Osteoblast (primary cell): ENCODE data around the gene SLC9A9. TPM values are rescaled to one million over a fixed set of nuclear protein-coding genes. Genes with fewer than 3 reads are reported as not detected.

Source experiments
- DNase-seq: peaks from one replicate; pipeline ENCODE4 v3.0.0; 2011; ENCODE audit warnings: low spot score, mixed read lengths; ENCODE audit not compliant: insufficient read length; ENCODE audit errors: missing footprints
- H2AFZ ChIP-seq: 2 replicates; pipeline ENCODE4 v1.6.0; 2011; ENCODE audit warnings: mild to moderate bottlenecking, low read length
- H3K27ac ChIP-seq: 2 replicates; pipeline ENCODE4 v1.5.1; 2011; ENCODE audit warnings: mild to moderate bottlenecking, low read depth, low read length, moderate library complexity
- H3K27me3 ChIP-seq: 2 replicates; pipeline ENCODE4 v1.6.0; 2012; ENCODE audit warnings: mild to moderate bottlenecking, control low read depth, inconsistent platforms, low read length, moderate library complexity; ENCODE audit not compliant: insufficient read depth
- H3K36me3 ChIP-seq: 2 replicates; pipeline ENCODE4 v1.5.1; 2011; ENCODE audit warnings: mild to moderate bottlenecking, low read length, control low read depth, moderate library complexity; ENCODE audit not compliant: insufficient read depth
- H3K4me1 ChIP-seq: 2 replicates; pipeline ENCODE4 v1.5.1; 2011; ENCODE audit warnings: mild to moderate bottlenecking, low read length, control low read depth, moderate library complexity; ENCODE audit not compliant: insufficient read depth
- H3K4me2 ChIP-seq: 2 replicates; pipeline ENCODE4 v1.6.0; 2011; ENCODE audit warnings: mild to moderate bottlenecking, low read length; ENCODE audit not compliant: insufficient read depth
- H3K4me3 ChIP-seq: fragments of 200-600 bp; sonication (generic); 3 replicates; pipeline ENCODE4 v1.5.1; 2012; ENCODE audit warnings: mild to moderate bottlenecking, low read length, inconsistent platforms; ENCODE audit not compliant: insufficient read depth
- H3K79me2 ChIP-seq: 2 replicates; pipeline ENCODE4 v1.6.0; 2012; ENCODE audit warnings: mild to moderate bottlenecking, low read length, control low read depth, inconsistent platforms; ENCODE audit not compliant: insufficient read depth
- H3K9me3 ChIP-seq: 2 replicates; pipeline ENCODE4 v1.5.1; 2011; ENCODE audit warnings: low read depth, low read length, control low read depth
- H4K20me1 ChIP-seq: 2 replicates; pipeline ENCODE4 v1.6.0; 2012; ENCODE audit warnings: mild to moderate bottlenecking, low read length, control low read depth; ENCODE audit not compliant: insufficient read depth
- CTCF ChIP-seq: IDR thresholded peaks from 2 replicates; pipeline ENCODE4 v1.5.1; 2011; ENCODE audit warnings: mild to moderate bottlenecking, low read depth, low read length, moderate library complexity; ENCODE audit errors: extremely low read depth
- total RNA-seq: library from RNA; depleted of rRNA; stranded (reverse); fragments of >200 nt; gene quantifications from 2 replicates; pipeline ENCODE4 v1.2.3, GENCODE V29; 2012

SLC9A9 gene
- total RNA-seq, 1 donor, result 6.5 TPM

- Histone ChIP-seq H3K27ac (no peak overlapping the region), H3K36me3 (no peaks in the 10 kb centered on the region), H3K4me3 (no peak overlapping the region), H2AFZ (no peak overlapping the region), H3K4me2 (no peak overlapping the region), H3K4me1 (no peaks in the 10 kb centered on the region), H4K20me1 (no peaks in the 10 kb centered on the region), H3K79me2 (no peaks in the 10 kb centered on the region), H3K27me3 (no peaks in the 10 kb centered on the region), H3K9me3 (no peaks in the 10 kb centered on the region)
- no peak for TF ChIP-seq CTCF
- DNase-seq, result no peak
Observed at GRCh38 chr3:143245692-143246091, 602.6 kb downstream of the SLC9A9 start.

GRCh38 chr3:143244516-143245063 lies 603.7 kb downstream of the SLC9A9 start:
- no peak overlapping the region for H3K4me3 ChIP-seq
- H3K4me1 ChIP-seq, result no peaks in the 10 kb centered on the region
- H4K20me1 ChIP-seq, result no peaks in the 10 kb centered on the region
- H3K79me2 ChIP-seq, result no peaks in the 10 kb centered on the region
- TF ChIP-seq CTCF, result no peak
- H3K27me3 ChIP-seq, result no peaks in the 10 kb centered on the region
- H3K36me3 ChIP-seq, result no peaks in the 10 kb centered on the region
- H3K27ac ChIP-seq, result no peak overlapping the region
- no peak overlapping the region for H2AFZ ChIP-seq
- H3K9me3 ChIP-seq, result no peaks in the 10 kb centered on the region
- no peak overlapping the region for H3K4me2 ChIP-seq
- DNase-seq, result no peak

- DNase-seq, result no peak
- no peaks in the 10 kb centered on the region for H3K36me3 ChIP-seq
- H3K4me1 ChIP-seq, result no peaks in the 10 kb centered on the region
- no peak overlapping the region for H3K4me3 ChIP-seq
- H2AFZ ChIP-seq, result no peak overlapping the region
- H3K9me3 ChIP-seq, result no peaks in the 10 kb centered on the region
- no peaks in the 10 kb centered on the region for H4K20me1 ChIP-seq
- H3K27me3 ChIP-seq, result no peaks in the 10 kb centered on the region
- no peaks in the 10 kb centered on the region for H3K79me2 ChIP-seq
- no peak for TF ChIP-seq CTCF
- no peak overlapping the region for H3K4me2 ChIP-seq
- H3K27ac ChIP-seq, result no peak overlapping the region
Observed at GRCh38 chr3:143243686-143244085, 604.6 kb downstream of the SLC9A9 start.

- Histone ChIP-seq H3K27ac (no peak overlapping the region), H3K36me3 (no peaks in the 10 kb centered on the region), H2AFZ (no peak overlapping the region), H3K4me1 (no peaks in the 10 kb centered on the region), H4K20me1 (no peaks in the 10 kb centered on the region), H3K4me3 (no peak overlapping the region), H3K4me2 (no peak overlapping the region), H3K27me3 (no peaks in the 10 kb centered on the region), H3K9me3 (no peaks in the 10 kb centered on the region), H3K79me2 (no peaks in the 10 kb centered on the region)
- no peak for TF ChIP-seq CTCF
- DNase-seq, result no peak
Observed at GRCh38 chr3:143242691-143243090, 605.6 kb downstream of the SLC9A9 start.
